ENCODE data around the gene NEK11.

Gene NEK11

DNA sequence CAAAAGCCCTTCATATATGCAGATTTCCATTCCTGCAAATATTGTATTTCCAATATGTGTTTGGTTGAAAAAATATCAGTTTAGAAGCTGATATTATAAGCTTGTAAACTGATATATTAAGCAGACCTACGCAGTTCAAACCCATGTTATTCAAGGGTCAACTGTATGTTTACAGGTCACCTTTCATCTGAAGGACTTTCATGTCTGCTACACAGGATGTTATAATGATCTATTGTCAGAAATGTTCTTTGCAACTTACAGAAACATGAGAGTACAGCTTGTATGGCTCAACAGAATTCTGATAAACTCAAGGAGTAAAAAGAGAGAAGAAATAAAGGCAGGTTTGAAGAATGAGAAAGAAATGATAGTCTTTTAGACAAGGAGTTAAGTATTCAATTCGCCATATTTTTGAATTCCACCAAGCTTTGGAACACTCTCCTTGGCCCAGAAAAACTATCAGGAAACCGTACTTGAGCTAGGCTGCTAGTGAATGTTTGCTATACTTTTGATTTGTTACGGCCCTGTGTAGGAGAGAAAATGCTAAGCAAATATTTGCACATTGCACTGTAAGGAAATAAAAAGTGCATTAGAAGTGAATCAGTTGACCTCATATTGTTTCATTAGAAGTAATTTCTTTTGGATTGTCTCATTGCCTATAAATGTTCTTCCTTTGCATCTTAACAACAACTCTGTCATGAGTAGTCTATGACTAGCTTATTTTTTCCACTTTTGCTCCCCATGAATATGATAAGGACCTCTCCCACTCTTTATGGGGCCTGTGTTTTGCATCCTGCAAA is 81.2 kb downstream of the NEK11 start:
- TF ChIP-seq FOXK2 (IDR thresholded peaks at IDR 0.05) (no peak), ZNF384 (IDR thresholded peaks at IDR 0.05) (no peak), FOXA1 (IDR thresholded peaks at IDR 0.05) (no peak), LEF1 (IDR thresholded peaks at IDR 0.05; ENCODE audit: borderline replicate concordance) (no peak), NFRKB (IDR thresholded peaks at IDR 0.05) (no peak), L3MBTL2 (conservative IDR thresholded peaks at IDR 0.05) (no peak), ELF4 (IDR thresholded peaks at IDR 0.05) (no peak), FOXM1 (IDR thresholded peaks at IDR 0.05; ENCODE audit: borderline replicate concordance) (no peak), SUZ12 (IDR thresholded peaks at IDR 0.05) (no peak), CTBP1 (IDR thresholded peaks at IDR 0.05; ENCODE audit: borderline replicate concordance) (no peak), TARDBP (IDR thresholded peaks at IDR 0.05) (no peak)
- TF ChIP-seq, protein P1, sequence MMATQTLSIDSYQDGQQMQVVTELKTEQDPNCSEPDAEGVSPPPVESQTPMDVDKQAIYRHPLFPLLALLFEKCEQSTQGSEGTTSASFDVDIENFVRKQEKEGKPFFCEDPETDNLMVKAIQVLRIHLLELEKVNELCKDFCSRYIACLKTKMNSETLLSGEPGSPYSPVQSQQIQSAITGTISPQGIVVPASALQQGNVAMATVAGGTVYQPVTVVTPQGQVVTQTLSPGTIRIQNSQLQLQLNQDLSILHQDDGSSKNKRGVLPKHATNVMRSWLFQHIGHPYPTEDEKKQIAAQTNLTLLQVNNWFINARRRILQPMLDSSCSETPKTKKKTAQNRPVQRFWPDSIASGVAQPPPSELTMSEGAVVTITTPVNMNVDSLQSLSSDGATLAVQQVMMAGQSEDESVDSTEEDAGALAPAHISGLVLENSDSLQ (IDR thresholded peaks at IDR 0.05): no peak
- no peak for DNase-seq (ENCODE audit: extremely low spot score)
- POLR2A ChIA-PET: no interaction called here
- CTCF ChIA-PET: no interaction called here

DNA sequence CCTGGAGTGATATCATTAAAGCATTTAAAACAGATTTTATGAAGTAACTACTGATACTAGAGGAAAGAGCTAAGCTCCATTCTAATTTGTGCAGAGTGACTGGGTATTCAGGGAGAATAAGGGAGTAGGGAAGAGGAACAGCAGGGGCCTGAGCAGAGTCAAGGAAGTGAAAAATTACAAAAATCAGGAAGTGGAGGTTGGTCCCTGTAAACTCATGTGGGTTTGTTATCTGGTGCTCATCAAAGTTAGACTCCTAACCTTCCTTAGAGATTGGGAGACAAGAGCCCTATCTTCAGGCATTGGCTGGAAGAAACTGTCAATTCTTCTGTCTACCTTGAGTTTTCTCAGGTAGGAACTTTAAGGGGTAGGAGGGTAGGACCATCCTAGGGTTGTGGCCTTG is 82.5 kb downstream of the NEK11 start:
- ChIA-PET POLR2A (no interaction called here), CTCF (no interaction called here)
- TF ChIP-seq, protein P1 (IDR thresholded peaks at IDR 0.05): no peak
- DNase-seq (ENCODE audit: extremely low spot score): no peak

DNA sequence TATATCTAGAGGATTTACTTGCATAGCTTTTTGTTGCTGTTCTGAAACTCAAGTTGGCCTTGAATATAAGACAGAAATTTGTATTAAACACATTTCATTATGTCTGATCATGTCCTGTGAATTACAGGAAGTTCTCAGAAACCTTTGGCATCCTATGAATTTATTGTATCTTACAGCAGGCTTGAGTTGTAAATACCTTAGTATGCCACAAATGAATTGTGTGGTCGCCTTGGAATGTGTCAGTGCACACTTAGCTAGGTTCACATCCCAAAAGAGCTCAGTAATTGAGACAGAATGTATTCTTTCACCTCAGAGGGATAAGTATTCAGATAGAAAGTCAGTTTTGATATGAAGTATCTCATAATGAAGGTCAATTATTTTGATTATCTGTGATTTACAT is 83.4 kb downstream of the NEK11 start:
- DNase-seq (ENCODE audit: extremely low spot score): no peak
- POLR2A ChIA-PET: no interaction called here
- TF ChIP-seq L3MBTL2 (conservative IDR thresholded peaks at IDR 0.05): no peak
- TF ChIP-seq FOXM1 (IDR thresholded peaks at IDR 0.05; ENCODE audit: borderline replicate concordance): no peak
- TF ChIP-seq ELF4 (IDR thresholded peaks at IDR 0.05): no peak
- TF ChIP-seq, protein P1 (IDR thresholded peaks at IDR 0.05): no peak
- TF ChIP-seq SP1 (IDR thresholded peaks at IDR 0.05): no peak
- no peak for TF ChIP-seq FOXA1 (IDR thresholded peaks at IDR 0.05)
- no peak for TF ChIP-seq HDGF (IDR thresholded peaks at IDR 0.05; ENCODE audit: borderline replicate concordance)
- TF ChIP-seq LEF1 (IDR thresholded peaks at IDR 0.05; ENCODE audit: borderline replicate concordance): no peak
- no peak for TF ChIP-seq FOXK2 (IDR thresholded peaks at IDR 0.05)
- TF ChIP-seq CTBP1 (IDR thresholded peaks at IDR 0.05; ENCODE audit: borderline replicate concordance): no peak
- TF ChIP-seq SUZ12 (IDR thresholded peaks at IDR 0.05): no peak
- no peak for TF ChIP-seq TARDBP (IDR thresholded peaks at IDR 0.05)
- no peak for TF ChIP-seq ARNT (IDR thresholded peaks at IDR 0.05)
- TF ChIP-seq ZNF384 (IDR thresholded peaks at IDR 0.05): no peak
- TF ChIP-seq NFRKB (IDR thresholded peaks at IDR 0.05): no peak
- TF ChIP-seq BHLHE40 (IDR thresholded peaks at IDR 0.05; ENCODE audit: borderline replicate concordance): no peak
- CTCF ChIA-PET: no interaction called here

DNA sequence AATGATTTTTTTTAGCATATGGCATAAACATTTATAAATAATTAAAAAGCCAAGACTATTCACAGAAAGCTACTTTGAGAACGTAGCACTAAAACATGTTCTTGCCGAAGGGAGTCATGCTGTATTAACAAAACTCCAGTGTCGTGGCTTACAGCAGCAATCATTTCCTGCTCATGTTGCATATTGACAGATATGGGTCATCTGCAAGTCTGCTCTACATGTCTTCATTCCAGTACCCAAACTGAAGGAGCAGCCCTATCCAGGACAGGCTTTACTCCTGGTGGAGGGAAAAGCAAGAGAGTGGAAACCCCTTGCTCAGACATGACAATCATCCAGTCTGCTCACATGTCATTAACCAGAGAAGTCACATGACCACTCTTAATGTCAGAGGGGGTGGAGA is 87.6 kb downstream of the NEK11 start:
- POLR2A ChIA-PET: no interaction called here
- DNase-seq (ENCODE audit: extremely low spot score): no peak
- no peak for TF ChIP-seq HDGF (IDR thresholded peaks at IDR 0.05; ENCODE audit: borderline replicate concordance)
- no peak for TF ChIP-seq ARNT (IDR thresholded peaks at IDR 0.05)
- no peak for TF ChIP-seq TARDBP (IDR thresholded peaks at IDR 0.05)
- no peak for TF ChIP-seq NFRKB (IDR thresholded peaks at IDR 0.05)
- TF ChIP-seq FOXA1 (IDR thresholded peaks at IDR 0.05): no peak
- TF ChIP-seq ZNF384 (IDR thresholded peaks at IDR 0.05): no peak
- no peak for TF ChIP-seq LEF1 (IDR thresholded peaks at IDR 0.05; ENCODE audit: borderline replicate concordance)
- TF ChIP-seq ELF4 (IDR thresholded peaks at IDR 0.05): no peak
- no peak for TF ChIP-seq L3MBTL2 (conservative IDR thresholded peaks at IDR 0.05)
- TF ChIP-seq, protein P1 (IDR thresholded peaks at IDR 0.05): no peak
- no peak for TF ChIP-seq SUZ12 (IDR thresholded peaks at IDR 0.05)
- TF ChIP-seq SP1 (IDR thresholded peaks at IDR 0.05): no peak
- TF ChIP-seq FOXK2 (IDR thresholded peaks at IDR 0.05): no peak
- no peak for TF ChIP-seq FOXM1 (IDR thresholded peaks at IDR 0.05; ENCODE audit: borderline replicate concordance)
- TF ChIP-seq BHLHE40 (IDR thresholded peaks at IDR 0.05; ENCODE audit: borderline replicate concordance): no peak
- TF ChIP-seq CTBP1 (IDR thresholded peaks at IDR 0.05; ENCODE audit: borderline replicate concordance): no peak
- CTCF ChIA-PET: no interaction called here

DNA sequence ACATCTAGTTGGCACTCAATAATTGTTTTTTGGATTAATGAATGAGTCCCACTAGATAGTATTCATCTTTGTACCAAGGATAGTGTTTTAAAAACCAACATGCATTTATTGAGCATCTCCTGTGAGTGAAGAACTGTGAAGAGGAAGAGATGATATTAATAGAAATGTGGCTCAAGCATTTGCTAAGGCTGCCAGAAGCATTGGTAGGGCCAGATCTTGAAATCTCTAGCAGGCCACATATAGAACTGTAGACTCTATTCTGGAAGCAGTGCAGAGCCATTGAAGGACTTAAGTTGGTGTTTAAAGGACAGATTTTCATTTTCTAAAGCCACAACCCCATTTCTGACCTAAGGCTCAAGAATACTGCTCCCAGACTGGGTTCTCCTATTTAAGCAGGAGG is 99.0 kb downstream of the NEK11 start:
- ChIA-PET POLR2A (no interaction called here), CTCF (no interaction called here)
- DNase-seq (ENCODE audit: extremely low spot score): no peak
- TF ChIP-seq ZNF384 (IDR thresholded peaks at IDR 0.05) (no peak), LEF1 (IDR thresholded peaks at IDR 0.05; ENCODE audit: borderline replicate concordance) (no peak), CTBP1 (IDR thresholded peaks at IDR 0.05; ENCODE audit: borderline replicate concordance) (no peak), FOXK2 (IDR thresholded peaks at IDR 0.05) (no peak), L3MBTL2 (conservative IDR thresholded peaks at IDR 0.05) (no peak), NFRKB (IDR thresholded peaks at IDR 0.05) (no peak)

DNA sequence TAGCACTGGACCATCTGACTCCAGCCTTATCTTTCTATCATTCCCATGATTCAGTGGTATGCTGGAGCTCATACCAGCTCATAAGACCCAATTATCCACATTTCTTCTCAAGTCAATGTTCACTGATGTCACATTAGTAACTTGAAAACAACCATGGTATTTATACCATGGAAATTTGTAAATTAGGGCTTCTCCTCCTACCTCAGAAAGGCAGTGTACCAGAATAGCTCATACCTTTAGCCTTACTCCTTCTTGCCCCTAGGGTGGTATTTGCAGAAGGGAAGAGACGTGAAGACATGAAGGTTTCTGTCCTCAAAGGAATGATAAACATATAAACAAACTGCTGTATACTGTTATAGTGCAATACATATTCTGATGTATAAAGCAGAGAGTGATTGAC is 114.2 kb downstream of the NEK11 start:
- TF ChIP-seq SUZ12 (IDR thresholded peaks at IDR 0.05) (no peak), TARDBP (IDR thresholded peaks at IDR 0.05) (no peak), ZNF384 (IDR thresholded peaks at IDR 0.05) (no peak), FOXK2 (IDR thresholded peaks at IDR 0.05) (no peak), L3MBTL2 (conservative IDR thresholded peaks at IDR 0.05) (no peak), NFRKB (IDR thresholded peaks at IDR 0.05) (no peak), FOXM1 (IDR thresholded peaks at IDR 0.05; ENCODE audit: borderline replicate concordance) (no peak), LEF1 (IDR thresholded peaks at IDR 0.05; ENCODE audit: borderline replicate concordance) (no peak), HDGF (IDR thresholded peaks at IDR 0.05; ENCODE audit: borderline replicate concordance) (no peak)
- TF ChIP-seq, protein P1 (IDR thresholded peaks at IDR 0.05): no peak
- POLR2A ChIA-PET: no interaction called here
- CTCF ChIA-PET: no interaction called here
- no peak for DNase-seq (ENCODE audit: extremely low spot score)

All from HEK293T (cell line).